Germinal center (tissue), 1 donor: ENCODE data around the gene ERBIN.
A peak's percentile ranks its signal among the peaks of the same experiment; 100 is the strongest.
"Not testable (repeated sequence)": the region's sequence is repeated elsewhere in the genome, so short reads cannot be mapped to it uniquely, and the experiment has no call there.

Experiments used
- DNase-seq: peaks from one replicate; pipeline ENCODE4 v3.0.0; 2012; ENCODE audit warnings: mixed read lengths, low spot score

Gene ERBIN

DNA sequence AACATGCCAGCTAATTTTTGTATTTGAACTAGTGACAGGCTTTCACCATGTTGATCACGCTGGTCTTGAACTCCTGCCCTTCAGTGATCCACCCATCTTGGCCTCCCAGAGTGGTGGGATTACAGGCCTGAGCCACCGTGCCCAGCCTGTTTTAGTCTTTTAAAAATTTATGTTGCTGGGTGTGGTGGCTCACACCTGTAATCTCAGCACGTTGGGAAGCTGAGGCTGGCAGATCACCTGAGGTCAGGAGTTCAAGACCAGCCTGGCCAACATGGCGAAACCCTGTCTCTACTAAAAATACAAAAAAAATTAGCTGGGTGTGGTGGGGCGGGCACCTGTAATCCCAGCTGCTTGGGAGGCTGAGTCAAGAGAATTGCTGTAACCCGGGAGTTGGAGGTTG is 10.7 kb upstream of the ERBIN start:
- not testable (repeated sequence) for DNase-seq

DNA sequence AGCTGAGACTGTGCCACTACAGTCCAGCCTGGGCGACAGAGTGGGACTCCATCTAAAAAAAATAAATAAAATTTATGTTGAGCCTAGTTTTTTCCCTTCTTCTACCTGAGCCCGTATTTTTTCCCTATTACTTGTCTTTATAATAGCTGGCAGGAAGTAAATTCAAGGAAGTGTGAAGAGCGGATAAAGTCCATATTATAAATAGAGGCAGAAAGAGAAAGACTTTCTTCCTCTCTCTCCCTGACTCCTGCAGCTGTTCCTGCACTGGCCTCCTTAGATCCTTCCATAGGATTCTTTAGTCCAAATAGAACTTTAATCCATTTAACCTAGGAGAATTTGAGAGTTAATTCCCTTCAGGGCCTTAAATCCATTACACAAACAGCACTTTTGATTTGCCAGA is 10.3 kb upstream of the ERBIN start:
- DNase-seq, result no peak

DNA sequence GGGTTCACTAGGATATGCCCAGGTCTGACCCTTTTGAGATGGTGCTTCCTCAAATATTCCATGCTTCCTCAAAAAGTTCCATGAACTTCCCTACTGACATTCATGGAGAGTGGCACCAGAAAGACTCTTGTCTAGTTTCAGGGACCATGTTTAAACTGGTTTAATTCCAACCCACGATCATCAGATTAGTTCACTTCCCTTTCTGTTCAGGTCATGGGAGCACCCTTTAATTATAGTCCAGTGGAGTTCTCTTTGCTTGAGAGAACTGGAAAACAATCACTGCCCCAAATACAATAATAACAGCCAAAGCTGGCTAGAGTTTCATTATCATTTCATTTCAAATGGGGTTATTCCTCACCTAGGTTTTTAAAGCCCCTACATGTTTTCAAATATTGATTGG is 9.7 kb upstream of the ERBIN start:
- DNase-seq, result no peak

DNA sequence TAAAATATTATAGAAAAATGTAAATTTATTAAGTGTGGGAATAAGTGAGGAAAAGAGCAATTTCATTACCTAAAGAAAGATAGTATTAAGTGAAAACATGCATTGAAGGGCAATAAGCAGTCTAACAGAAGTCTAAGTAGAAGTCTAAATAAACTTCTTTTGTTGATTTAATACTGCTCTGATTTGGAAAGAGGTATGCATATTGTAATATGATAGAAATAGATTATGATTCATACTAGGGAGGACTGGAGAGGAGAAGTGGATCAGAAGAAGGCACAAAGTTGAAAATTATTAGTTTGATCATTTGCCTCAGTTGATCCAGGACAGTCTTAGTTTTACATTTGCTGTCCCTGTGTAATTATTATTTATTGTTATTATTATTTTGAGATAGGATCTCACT is 6.6 kb upstream of the ERBIN start:
- no peak for DNase-seq

DNA sequence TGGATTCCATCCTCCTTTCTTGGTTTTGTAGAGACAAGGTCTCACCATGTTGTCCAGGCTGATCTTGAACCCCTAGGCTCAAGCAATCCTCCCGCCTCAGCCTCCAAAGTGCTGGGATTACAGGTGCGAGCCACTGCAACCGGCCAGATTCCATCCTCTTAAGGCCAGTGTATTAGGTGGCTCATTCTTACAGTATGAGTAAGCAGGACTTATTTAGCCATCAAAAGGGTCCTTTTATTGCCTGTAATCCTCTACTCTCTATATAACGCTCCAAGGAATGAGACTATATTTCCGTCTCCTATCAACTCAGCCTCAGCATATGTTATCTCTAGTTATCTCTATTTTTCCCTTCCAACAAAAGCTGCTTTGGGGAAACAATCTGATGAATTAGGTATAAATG is 3.0 kb upstream of the ERBIN start:
- DNase-seq, result no peak

GRCh38 chr5:65924366-65925043 is 1.9 kb upstream of the ERBIN start:
- DNase-seq, result peak; percentile 14

- peak; percentile 84 for DNase-seq
Measured at GRCh38 chr5:65925044-65925600, 1.3 kb upstream of the ERBIN start.

- DNase-seq, result peak; percentile 87
Measured at GRCh38 chr5:65925601-65926275, 637 bp upstream of the ERBIN start.

- DNase-seq, result no peak
Measured at GRCh38 chr5:65926893-65927292, 518 bp downstream of the ERBIN start.

GRCh38 chr5:65927503-65928321 is 1.3 kb downstream of the ERBIN start:
- peak; percentile 36 for DNase-seq

DNA sequence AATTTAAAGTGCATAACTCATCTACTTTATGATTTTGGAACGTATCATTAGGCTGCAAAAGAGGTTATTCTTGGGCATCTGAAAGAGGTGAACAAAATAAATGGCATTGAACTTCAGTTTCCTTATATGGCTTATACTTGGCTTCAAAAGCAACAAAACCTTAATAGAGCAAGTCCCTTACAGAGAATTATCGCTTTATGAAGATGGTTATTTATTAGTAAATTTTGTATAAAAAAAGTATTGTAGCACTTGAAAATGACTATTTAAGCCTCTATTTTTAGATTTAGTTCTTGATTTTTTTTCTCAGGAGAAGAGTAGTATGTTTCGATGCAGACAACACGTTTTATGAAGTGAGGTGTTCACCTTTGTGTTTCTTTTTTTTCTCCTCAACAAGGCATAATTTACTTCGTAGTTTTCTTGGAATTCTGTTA is 2.0 kb downstream of the ERBIN start:
- DNase-seq, result no peak

DNA sequence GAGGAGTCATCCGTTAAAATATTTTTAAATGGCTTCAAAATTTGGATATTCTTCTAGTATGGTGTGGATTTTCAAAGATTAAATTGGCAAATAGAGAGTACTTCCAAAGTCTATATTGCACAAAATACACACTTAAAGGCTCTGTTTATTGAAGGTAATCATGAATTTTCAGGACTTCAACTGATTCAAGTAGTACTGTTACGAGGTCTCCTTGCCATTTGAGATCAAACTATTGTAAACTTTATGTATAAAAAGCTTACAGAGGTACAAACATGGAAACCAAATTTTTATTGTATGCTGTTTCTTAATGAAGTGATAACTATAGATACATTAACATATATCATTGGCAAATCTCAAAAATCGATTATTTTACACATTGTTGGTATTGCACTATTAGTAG is 2.5 kb downstream of the ERBIN start:
- no peak for DNase-seq

- no peak for DNase-seq
Measured at GRCh38 chr5:65932676-65933075, 6.3 kb downstream of the ERBIN start.

DNA sequence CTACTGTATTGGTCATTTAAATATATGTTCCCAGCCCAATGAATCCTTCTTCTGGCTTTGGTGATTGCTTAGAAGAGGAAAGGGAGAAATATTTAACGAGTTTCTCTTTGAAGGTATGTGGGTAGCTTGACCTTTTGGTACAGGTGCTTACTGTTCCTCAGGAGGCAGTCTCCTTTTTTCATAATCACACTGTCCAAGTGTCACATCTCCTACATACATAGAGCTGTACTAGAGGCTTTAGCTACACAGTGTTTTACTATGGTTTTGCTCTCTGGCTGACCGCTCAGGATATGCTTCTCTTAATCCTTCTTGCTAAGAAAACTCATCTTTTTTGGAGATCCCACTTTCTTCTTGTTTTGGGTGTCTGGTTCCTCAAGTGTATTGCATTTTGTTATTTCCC is 6.9 kb downstream of the ERBIN start:
- no peak for DNase-seq

- DNase-seq, result peak; percentile 49
Measured at GRCh38 chr5:65938256-65938655, 11.9 kb downstream of the ERBIN start.

GRCh38 chr5:65943771-65944170 is 17.4 kb downstream of the ERBIN start:
- DNase-seq, result no peak

DNA sequence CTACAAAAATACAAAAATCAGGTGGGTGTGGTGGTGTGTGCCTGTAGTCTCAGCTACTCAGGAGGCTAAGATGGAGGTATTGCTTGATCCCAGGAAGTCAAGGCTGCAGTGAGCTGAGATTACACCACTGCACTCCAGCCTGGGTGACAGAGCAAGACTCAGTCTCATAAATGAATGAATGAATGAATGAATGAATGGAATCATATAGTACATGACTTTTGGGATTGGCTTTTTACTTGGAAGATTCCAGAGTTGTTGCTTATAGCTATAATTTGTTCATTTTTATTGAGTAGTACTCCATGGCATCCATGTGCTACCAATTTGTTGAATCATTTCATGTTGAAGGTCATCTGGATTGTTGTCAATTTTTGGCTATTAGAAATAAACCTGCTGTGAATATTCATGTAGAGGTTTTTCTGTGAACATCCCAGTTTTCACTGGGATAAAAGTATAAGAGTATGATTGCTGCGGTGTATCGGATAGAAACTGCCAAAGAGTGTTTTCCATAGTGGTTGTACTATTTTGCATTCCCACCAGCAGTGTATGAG is 19.9 kb downstream of the ERBIN start:
- no peak for DNase-seq

DNA sequence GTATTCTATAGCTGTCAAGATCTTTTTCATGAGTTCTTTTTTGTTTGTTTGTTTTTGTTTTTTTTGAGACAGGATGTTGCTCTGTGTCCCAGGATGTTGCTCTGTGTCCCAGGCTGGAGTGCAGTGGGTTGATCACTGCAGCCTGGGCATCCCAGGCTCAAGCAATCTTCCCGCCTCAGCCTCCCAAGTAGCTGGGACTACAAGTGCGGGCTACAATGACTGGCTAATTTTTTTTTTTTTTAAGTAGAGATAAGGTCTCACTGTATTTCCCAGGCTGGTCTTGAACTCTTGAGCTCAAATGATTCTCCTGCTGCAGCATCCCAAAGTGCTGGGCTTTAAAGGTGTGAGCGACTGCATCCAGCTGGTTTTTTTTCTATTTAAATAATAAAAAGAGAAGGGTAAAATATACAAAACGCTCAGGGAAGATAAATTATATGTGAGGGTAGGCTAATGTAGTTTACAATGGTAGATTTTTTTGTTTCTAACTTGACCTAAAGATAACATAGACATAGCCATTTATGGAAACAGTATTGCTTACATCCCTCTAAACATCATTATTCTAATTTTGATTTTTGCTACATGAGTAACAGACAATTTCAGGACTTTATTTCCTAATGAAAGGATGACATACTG is 21.9 kb downstream of the ERBIN start:
- no peak for DNase-seq

DNA sequence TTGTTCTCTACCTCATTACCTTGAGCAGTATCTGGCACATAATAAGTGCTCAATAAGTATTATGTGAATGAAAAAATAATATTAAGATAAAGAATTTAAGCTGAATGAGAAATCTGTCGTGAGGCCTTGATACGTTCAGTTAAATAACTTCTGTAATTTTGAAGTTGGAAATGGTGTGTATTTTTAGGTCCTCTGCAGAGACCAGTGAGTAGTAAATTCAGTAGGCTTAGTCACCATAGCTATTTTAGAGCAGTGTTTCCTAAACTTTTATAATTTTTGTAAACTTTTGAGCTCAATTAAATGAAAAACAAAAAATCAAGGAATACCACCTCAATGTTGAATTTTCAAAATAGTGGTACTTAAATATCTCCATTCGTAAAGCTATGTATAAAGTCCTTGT is 25.0 kb downstream of the ERBIN start:
- no peak for DNase-seq

DNA sequence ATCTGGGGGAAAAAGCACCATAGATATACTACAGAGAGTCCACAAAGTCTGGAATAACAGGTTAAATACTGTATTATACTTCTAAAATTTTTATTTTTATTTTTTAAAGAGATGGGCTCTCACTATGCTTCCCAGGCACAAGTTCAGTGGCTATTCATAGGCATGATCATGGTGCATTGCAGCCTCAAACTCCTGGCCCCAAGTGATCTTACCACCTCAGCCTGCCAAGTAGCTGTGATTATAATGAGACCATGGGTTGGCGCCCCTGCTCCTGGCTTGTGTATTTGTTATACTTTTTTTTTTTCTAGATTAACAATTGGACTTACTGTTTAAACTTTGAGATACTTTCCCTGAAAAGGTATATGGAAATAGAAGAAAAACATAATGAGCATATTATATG is 25.9 kb downstream of the ERBIN start:
- DNase-seq, result no peak

GRCh38 chr5:65954200-65954599 is 27.8 kb downstream of the ERBIN start:
- DNase-seq, result no peak

DNA sequence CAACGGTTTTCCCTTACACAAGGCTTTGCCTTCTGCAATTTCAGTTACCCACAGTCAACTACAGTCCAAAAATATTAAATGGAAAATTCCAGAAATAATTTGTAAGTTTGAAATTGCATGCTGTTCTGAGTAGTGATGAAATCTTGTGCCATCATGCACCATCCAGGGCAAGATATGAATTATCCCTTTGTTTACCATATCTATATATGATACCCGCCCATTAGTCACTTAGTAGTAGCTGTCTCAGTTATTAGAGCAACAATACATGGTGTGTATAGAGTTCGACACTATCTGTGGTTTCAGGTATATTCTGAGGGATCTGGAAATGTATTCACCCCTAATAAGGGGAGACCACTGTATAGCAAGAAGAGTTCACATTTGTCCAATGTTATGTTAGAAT is 29.4 kb downstream of the ERBIN start:
- DNase-seq, result no peak
